SK-N-SH treated with all-trans-retinoic acid at 6 μM for 48 hours (cell line): Measurements from ENCODE around the gene KIAA1217.

ENCODE experiments used
- ATAC-seq: fragments of 200-7000 bp; cut with Tn5 transposase; 3 replicates; pipeline ENCODE4 v1.9.1; 2020; ENCODE audit warnings: mild to moderate bottlenecking, moderate library complexity
- ARNTL ChIP-seq: fragments of 450-650 bp; formaldehyde crosslinking; IDR thresholded peaks from 2 replicates; pipeline ENCODE4 v1.5.0; 2020; ENCODE audit warnings: low read depth, mild to moderate bottlenecking, moderate library complexity, borderline replicate concordance
- BACH2 ChIP-seq: fragments of 250-450 bp; sonication (Bioruptor Pico); IDR thresholded peaks from 2 replicates; pipeline ENCODE4 v1.9.0; 2021; ENCODE audit warnings: mild to moderate bottlenecking, borderline replicate concordance
- CSDC2 ChIP-seq: fragments of 250-450 bp; sonication (Bioruptor Pico); IDR thresholded peaks from 2 replicates; pipeline ENCODE4 v1.5.0; 2020; ENCODE audit warnings: mild to moderate bottlenecking, moderate library complexity
- ESRRG ChIP-seq: fragments of 250-450 bp; sonication (Bioruptor Pico); IDR thresholded peaks from 2 replicates; pipeline ENCODE4 v1.6.1; 2021; ENCODE audit warnings: mild to moderate bottlenecking
- GLIS3 ChIP-seq: fragments of 250-450 bp; sonication (Bioruptor Pico); IDR thresholded peaks from 2 replicates; pipeline ENCODE4 v1.5.0; 2020; ENCODE audit warnings: mild to moderate bottlenecking, moderate library complexity
- ISL1 ChIP-seq: fragments of 250-450 bp; sonication (Bioruptor Pico); IDR thresholded peaks from 2 replicates; pipeline ENCODE4 v2.1.2; 2022; ENCODE audit warnings: mild to moderate bottlenecking, moderate library complexity
- OSR1 ChIP-seq: fragments of 250-450 bp; sonication (Bioruptor Pico); IDR thresholded peaks from 2 replicates; pipeline ENCODE4 v1.8.0; 2022; ENCODE audit warnings: moderate library complexity, mild to moderate bottlenecking, inconsistent platforms
- PPARA ChIP-seq: fragments of 250-450 bp; sonication (Bioruptor Pico); IDR thresholded peaks from 2 replicates; pipeline ENCODE4 v1.5.0; 2020; ENCODE audit warnings: mild to moderate bottlenecking, borderline replicate concordance
- RARB ChIP-seq: fragments of 250-450 bp; sonication (Bioruptor Pico); IDR thresholded peaks from 2 replicates; pipeline ENCODE4 v1.8.0; 2021; ENCODE audit warnings: mild to moderate bottlenecking, moderate library complexity
- SNAI2 ChIP-seq: fragments of 250-450 bp; sonication (Bioruptor Pico); IDR thresholded peaks from 2 replicates; pipeline ENCODE4 v1.5.0; 2020; ENCODE audit warnings: mild to moderate bottlenecking, moderate library complexity
- TCF4 ChIP-seq: fragments of 250-450 bp; sonication (Bioruptor Pico); IDR thresholded peaks from 2 replicates; pipeline ENCODE4 v1.8.0; 2021; ENCODE audit warnings: mild to moderate bottlenecking, moderate library complexity, borderline replicate concordance
- TOX ChIP-seq: fragments of 250-450 bp; sonication (Bioruptor Pico); IDR thresholded peaks from 2 replicates; pipeline ENCODE4 v1.8.0; 2021; ENCODE audit warnings: mild to moderate bottlenecking, moderate library complexity, borderline replicate concordance
- ZC3H10 ChIP-seq: fragments of 250-450 bp; sonication (Bioruptor Pico); IDR thresholded peaks from 2 replicates; pipeline ENCODE4 v1.5.1; 2021; ENCODE audit warnings: mild to moderate bottlenecking, moderate library complexity
- ZFP3 ChIP-seq: fragments of 250-450 bp; sonication (Bioruptor Pico); IDR thresholded peaks from 2 replicates; pipeline ENCODE4 v1.5.0; 2020; ENCODE audit warnings: mild to moderate bottlenecking, moderate library complexity
- ZFP30 ChIP-seq: fragments of 450-650 bp; formaldehyde crosslinking; IDR thresholded peaks from 2 replicates; pipeline ENCODE4 v1.5.0; 2022; ENCODE audit warnings: mild to moderate bottlenecking, moderate library complexity
- ZNF565 ChIP-seq: fragments of 450-650 bp; formaldehyde crosslinking; conservative IDR thresholded peaks from 2 replicates; pipeline ENCODE4 v1.5.0; 2020; ENCODE audit warnings: low read depth, mild to moderate bottlenecking, moderate library complexity
- ZNF70 ChIP-seq: fragments of 450-650 bp; formaldehyde crosslinking; IDR thresholded peaks from 2 replicates; pipeline ENCODE4 v1.5.0; 2020; ENCODE audit warnings: mild to moderate bottlenecking, moderate library complexity
- ZNF8 ChIP-seq: fragments of 450-650 bp; formaldehyde crosslinking; IDR thresholded peaks from 2 replicates; pipeline ENCODE4 v1.5.0; 2020; ENCODE audit warnings: mild to moderate bottlenecking, moderate library complexity
- TF ChIP-seq, protein P1 (sequence below): fragments of 250-450 bp; sonication (Bioruptor Pico); IDR thresholded peaks from 2 replicates; pipeline ENCODE4 v1.5.1; 2021; ENCODE audit warnings: mild to moderate bottlenecking, moderate library complexity
- TF ChIP-seq, protein P2 (sequence below): fragments of 250-450 bp; sonication (Bioruptor Pico); IDR thresholded peaks from 2 replicates; pipeline ENCODE4 v1.8.0; 2021; ENCODE audit warnings: low read depth, mild to moderate bottlenecking, moderate library complexity, borderline replicate concordance
- TF ChIP-seq, protein P3 (sequence below): fragments of 250-450 bp; sonication (Bioruptor Pico); IDR thresholded peaks from 2 replicates; pipeline ENCODE4 v1.8.0; 2020; ENCODE audit warnings: mild to moderate bottlenecking, moderate library complexity, borderline replicate concordance
- TF ChIP-seq, protein P4 (sequence below): fragments of 250-450 bp; sonication (Bioruptor Pico); IDR thresholded peaks from 2 replicates; pipeline ENCODE4 v1.5.0; 2020; ENCODE audit warnings: mild to moderate bottlenecking, moderate library complexity

Gene KIAA1217

DNA sequence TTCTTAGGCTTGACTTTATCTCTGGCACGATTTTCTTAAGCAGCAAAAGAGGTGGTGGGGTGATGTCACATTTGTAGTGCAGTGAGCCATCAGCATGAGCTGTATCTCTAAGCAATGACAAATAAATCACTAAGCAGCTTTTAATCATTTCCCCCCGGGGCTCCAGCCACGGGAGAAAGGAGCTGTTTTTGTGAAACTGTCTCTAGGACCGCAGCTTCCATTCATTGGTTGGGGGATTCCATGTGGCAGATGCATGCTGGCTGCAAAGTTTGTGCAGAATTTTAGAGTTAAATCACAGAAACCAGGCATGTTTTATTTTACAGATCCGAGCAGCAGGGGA, 464 bp downstream of the KIAA1217 start:
- peak; percentile 37 for ATAC-seq
- TF ChIP-seq, protein P1, sequence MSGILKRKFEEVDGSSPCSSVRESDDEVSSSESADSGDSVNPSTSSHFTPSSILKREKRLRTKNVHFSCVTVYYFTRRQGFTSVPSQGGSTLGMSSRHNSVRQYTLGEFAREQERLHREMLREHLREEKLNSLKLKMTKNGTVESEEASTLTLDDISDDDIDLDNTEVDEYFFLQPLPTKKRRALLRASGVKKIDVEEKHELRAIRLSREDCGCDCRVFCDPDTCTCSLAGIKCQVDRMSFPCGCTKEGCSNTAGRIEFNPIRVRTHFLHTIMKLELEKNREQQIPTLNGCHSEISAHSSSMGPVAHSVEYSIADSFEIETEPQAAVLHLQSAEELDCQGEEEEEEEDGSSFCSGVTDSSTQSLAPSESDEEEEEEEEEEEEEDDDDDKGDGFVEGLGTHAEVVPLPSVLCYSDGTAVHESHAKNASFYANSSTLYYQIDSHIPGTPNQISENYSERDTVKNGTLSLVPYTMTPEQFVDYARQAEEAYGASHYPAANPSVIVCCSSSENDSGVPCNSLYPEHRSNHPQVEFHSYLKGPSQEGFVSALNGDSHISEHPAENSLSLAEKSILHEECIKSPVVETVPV (CRISPR knock-in tag) = no peak
- no peak for TF ChIP-seq ARNTL (CRISPR knock-in tag)
- no peak for TF ChIP-seq ZFP3 (CRISPR knock-in tag)
- TF ChIP-seq TOX (CRISPR knock-in tag) = no peak
- TF ChIP-seq BACH2 = no peak
- no peak for TF ChIP-seq ZNF8
- TF ChIP-seq CSDC2 (CRISPR knock-in tag) = no peak
- TF ChIP-seq ZC3H10 = no peak
- TF ChIP-seq, protein P2, sequence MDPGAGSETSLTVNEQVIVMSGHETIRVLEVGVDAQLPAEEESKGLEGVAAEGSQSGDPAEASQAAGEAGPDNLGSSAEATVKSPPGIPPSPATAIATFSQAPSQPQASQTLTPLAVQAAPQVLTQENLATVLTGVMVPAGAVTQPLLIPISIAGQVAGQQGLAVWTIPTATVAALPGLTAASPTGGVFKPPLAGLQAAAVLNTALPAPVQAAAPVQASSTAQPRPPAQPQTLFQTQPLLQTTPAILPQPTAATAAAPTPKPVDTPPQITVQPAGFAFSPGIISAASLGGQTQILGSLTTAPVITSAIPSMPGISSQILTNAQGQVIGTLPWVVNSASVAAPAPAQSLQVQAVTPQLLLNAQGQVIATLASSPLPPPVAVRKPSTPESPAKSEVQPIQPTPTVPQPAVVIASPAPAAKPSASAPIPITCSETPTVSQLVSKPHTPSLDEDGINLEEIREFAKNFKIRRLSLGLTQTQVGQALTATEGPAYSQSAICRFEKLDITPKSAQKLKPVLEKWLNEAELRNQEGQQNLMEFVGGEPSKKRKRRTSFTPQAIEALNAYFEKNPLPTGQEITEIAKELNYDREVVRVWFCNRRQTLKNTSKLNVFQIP = no peak
- TF ChIP-seq PPARA (CRISPR knock-in tag) = no peak
- TF ChIP-seq ZFP30 (CRISPR knock-in tag) = no peak
- TF ChIP-seq TCF4 (CRISPR knock-in tag) = no peak
- no peak for TF ChIP-seq ESRRG (CRISPR knock-in tag)
- no peak for TF ChIP-seq OSR1

DNA sequence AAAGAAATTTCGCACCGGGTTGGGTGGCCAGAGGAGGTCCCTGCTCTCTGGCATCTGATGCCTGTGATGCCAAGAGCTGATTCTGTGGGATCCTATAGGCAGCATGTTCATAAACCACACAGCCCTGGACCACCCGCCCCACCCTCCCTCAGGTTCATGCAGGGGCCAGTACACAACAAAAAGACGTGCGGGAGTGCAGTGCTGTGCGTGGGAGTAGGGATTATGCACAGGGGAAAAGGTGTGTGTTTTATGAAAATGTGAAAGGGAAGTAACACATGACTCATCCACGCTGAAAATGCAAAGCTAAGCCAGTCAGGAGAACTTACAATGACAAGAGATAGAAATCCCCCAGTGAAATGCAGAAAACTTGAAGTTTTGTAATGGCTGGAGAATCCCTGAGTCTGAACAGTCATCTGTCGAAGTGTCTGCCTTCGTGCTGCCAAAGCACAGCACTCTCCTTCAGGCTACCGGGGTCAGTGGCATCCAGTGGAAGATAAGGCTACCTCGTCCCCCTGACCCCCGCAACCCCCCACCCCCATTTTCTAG, 1.1 kb downstream of the KIAA1217 start:
- peak; percentile 57 for ATAC-seq
- TF ChIP-seq ZNF565 (CRISPR knock-in tag) (no peak), GLIS3 (CRISPR knock-in tag) (no peak), RARB (CRISPR knock-in tag) (no peak)
- TF ChIP-seq, protein P3, sequence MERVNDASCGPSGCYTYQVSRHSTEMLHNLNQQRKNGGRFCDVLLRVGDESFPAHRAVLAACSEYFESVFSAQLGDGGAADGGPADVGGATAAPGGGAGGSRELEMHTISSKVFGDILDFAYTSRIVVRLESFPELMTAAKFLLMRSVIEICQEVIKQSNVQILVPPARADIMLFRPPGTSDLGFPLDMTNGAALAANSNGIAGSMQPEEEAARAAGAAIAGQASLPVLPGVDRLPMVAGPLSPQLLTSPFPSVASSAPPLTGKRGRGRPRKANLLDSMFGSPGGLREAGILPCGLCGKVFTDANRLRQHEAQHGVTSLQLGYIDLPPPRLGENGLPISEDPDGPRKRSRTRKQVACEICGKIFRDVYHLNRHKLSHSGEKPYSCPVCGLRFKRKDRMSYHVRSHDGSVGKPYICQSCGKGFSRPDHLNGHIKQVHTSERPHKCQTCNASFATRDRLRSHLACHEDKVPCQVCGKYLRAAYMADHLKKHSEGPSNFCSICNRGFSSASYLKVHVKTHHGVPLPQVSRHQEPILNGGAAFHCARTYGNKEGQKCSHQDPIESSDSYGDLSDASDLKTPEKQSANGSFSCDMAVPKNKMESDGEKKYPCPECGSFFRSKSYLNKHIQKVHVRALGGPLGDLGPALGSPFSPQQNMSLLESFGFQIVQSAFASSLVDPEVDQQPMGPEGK (CRISPR knock-in tag) = no peak
- TF ChIP-seq, protein P2 = no peak
- TF ChIP-seq, all 23 proteins: peak for 0

DNA sequence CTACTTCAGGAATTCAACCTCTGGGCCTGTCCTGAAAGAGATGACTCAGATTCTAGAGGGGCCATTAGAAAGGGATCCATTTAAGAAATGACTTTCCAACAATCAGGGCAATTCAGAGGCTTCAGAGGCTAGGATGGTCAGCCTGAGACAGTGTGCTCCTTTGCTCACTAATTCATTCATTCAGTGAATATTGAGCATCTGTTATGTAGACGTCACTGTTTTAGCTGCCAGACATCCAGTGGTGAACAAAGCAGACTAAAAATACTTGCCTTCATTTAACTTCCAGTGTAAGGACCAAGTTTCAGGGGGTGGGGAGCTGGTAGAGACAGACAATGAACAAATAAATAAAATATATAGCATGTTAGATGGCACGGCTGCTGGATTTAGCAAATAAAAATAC, 1.6 kb downstream of the KIAA1217 start:
- ATAC-seq = peak; percentile 1; the same call in 2 of the 3 replicates
- TF ChIP-seq, protein P1 (CRISPR knock-in tag) = no peak
- TF ChIP-seq, protein P4, sequence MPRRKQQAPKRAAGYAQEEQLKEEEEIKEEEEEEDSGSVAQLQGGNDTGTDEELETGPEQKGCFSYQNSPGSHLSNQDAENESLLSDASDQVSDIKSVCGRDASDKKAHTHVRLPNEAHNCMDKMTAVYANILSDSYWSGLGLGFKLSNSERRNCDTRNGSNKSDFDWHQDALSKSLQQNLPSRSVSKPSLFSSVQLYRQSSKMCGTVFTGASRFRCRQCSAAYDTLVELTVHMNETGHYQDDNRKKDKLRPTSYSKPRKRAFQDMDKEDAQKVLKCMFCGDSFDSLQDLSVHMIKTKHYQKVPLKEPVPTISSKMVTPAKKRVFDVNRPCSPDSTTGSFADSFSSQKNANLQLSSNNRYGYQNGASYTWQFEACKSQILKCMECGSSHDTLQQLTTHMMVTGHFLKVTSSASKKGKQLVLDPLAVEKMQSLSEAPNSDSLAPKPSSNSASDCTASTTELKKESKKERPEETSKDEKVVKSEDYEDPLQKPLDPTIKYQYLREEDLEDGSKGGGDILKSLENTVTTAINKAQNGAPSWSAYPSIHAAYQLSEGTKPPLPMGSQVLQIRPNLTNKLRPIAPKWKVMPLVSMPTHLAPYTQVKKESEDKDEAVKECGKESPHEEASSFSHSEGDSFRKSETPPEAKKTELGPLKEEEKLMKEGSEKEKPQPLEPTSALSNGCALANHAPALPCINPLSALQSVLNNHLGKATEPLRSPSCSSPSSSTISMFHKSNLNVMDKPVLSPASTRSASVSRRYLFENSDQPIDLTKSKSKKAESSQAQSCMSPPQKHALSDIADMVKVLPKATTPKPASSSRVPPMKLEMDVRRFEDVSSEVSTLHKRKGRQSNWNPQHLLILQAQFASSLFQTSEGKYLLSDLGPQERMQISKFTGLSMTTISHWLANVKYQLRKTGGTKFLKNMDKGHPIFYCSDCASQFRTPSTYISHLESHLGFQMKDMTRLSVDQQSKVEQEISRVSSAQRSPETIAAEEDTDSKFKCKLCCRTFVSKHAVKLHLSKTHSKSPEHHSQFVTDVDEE (CRISPR knock-in tag) = no peak
- TF ChIP-seq ZNF70 (CRISPR knock-in tag) (no peak), RARB (CRISPR knock-in tag) (no peak), SNAI2 (CRISPR knock-in tag) (no peak), OSR1 (no peak), ZC3H10 (no peak), ZFP30 (CRISPR knock-in tag) (no peak), TCF4 (CRISPR knock-in tag) (no peak), ISL1 (no peak), ZFP3 (CRISPR knock-in tag) (no peak)
